GM21529 (cell line): ENCODE data around the gene SUPT6H.

ENCODE experiments used
- ATAC-seq: cut with Tn5 transposase; IDR thresholded peaks from one replicate; pipeline ENCODE4 v1.9.1; 2021; ENCODE audit not compliant: unreplicated experiment

SUPT6H gene

DNA sequence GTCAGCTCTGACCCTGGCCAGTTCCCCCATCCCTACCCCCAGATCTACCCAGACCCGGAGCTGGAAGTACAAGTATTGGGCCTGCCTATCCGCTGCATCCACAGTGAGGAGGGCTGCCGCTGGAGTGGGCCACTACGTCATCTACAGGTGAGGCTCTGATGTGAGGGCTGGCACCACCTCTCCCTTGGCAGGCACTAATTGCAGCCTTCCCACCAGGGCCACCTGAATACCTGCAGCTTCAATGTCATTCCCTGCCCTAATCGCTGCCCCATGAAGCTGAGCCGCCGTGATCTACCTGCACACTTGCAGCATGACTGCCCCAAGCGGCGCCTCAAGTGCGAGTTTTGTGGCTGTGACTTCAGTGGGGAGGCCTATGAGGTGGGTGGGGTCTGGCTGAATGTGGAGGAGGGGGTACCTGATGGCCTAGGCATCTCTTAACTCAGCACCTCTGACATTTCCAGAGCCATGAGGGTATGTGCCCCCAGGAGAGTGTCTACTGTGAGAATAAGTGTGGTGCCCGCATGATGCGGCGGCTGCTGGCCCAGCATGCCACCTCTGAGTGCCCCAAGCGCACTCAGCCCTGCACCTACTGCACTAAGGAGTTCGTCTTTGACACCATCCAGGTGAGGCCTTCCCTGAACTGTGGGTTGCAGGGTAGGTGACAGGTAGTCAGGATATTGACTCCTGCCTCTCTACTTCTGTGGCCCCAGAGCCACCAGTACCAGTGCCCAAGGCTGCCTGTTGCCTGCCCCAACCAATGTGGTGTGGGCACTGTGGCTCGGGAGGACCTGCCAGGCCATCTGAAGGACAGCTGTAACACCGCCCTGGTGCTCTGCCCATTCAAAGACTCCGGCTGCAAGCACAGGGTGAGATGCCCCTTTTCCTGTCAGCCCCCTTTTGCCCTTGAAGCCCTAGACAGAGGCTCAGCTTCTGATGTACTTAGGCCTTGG, 86.1 kb downstream of the SUPT6H start:
- no peak for ATAC-seq

DNA sequence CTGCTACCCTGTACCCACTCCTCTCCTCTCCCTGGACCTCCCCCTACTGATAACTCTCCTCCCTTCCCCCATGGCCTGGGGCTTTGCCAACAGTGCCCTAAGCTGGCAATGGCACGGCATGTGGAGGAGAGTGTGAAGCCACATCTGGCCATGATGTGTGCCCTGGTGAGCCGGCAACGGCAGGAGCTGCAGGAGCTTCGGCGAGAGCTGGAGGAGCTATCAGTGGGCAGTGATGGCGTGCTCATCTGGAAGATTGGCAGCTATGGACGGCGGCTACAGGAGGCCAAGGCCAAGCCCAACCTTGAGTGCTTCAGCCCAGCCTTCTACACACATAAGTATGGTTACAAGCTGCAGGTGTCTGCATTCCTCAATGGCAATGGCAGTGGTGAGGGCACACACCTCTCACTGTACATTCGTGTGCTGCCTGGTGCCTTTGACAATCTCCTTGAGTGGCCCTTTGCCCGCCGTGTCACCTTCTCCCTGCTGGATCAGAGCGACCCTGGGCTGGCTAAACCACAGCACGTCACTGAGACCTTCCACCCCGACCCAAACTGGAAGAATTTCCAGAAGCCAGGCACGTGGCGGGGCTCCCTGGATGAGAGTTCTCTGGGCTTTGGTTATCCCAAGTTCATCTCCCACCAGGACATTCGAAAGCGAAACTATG, 87.0 kb downstream of the SUPT6H start:
- ATAC-seq = no peak

DNA sequence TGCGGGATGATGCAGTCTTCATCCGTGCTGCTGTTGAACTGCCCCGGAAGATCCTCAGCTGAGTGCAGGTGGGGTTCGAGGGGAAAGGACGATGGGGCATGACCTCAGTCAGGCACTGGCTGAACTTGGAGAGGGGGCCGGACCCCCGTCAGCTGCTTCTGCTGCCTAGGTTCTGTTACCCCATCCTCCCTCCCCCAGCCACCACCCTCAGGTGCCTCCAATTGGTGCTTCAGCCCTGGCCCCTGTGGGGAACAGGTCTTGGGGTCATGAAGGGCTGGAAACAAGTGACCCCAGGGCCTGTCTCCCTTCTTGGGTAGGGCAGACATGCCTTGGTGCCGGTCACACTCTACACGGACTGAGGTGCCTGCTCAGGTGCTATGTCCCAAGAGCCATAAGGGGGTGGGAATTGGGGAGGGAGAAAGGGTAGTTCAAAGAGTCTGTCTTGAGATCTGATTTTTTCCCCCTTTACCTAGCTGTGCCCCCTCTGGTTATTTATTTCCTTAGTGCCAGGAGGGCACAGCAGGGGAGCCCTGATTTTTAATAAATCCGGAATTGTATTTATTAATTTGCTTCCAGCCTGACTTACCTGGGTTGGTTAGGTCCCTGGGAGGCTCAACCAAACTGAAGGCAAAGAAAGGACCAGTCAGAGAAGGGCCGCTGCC, 87.6 kb downstream of the SUPT6H start:
- ATAC-seq = no peak

DNA sequence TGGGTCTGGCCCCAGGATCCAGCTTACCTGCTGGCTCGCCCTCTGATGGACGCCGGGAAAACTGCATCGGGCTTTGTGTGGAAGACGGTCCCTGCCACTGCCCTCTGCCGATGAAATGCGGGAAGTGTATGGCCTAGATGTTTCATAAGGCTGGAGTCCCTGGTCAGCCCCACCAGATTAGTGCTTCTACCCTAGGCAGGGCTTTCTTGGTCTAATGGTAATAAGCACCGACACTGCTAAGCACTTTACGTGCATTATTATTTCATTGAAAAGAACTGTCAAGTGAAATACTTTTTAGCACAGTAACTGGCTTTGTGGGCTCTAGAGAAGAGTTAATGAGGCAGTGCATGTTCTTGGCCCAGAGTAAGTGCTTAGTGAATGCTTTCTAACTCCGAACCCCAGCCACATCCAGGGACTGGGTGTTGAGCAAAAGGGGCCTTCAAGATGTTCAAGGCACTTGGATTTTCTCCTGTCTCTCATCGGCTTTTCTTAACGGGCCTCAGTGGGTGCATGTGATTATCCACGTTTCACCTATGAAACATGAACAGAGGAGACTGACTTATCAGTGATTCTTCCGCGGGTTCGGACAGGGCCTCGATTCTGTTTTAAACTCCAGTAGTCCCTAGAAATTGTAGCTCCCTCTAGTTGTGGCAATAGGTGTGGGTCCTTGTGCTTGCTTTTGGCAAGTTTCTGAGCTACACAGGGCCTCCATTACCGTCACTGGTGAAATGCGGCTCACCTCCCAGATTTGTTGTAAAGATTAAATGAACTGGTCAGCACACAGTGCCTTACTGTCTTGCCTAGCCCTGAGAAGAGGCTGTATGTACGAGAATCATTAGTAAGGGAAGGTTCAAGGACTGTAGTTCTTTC, 88.4 kb downstream of the SUPT6H start:
- ATAC-seq = peak; percentile 68

DNA sequence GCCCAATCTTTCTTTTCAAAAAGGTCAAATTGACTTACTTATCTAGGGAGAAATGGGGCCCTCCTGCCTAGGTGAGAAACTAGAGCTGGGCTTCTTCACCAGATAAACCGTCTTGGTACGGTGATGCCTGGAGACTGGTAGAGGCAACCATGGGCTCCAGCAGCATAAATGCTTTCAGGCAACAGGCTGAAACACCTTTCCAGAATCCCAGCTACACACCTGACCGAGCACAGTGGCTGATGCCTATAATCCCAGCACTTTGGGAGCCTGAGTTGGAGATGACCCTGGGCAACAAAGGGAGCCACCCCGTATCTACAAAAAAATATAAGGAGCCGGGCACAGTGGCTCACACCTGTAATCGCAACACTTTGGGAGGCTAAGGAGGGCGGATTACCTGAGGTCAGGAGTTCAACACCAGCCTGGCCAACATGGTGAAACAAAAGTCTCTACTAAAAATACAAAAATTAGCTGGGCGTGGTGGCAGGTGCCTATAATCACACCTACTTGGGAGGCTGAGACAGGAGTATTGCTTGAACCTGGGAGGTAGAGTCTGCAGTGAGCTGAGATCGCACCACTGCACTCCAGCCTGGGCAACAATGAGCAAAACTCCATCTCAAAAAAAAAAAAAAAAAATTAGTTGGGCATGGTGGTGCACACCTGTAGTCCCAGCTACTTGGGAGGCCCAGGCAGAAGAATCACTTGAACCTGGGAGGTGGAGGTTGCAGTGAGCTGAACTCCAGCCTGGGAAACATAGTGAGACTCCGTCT, 89.8 kb downstream of the SUPT6H start:
- no peak for ATAC-seq
